ENCODE measurements around the gene COL24A1. TPM values are rescaled to one million over a fixed set of nuclear protein-coding genes. Genes with fewer than 3 reads are reported as not detected.

COL24A1 gene
- total RNA-seq, 1 experiment from 2014 or later, result 1.1 TPM

DNA sequence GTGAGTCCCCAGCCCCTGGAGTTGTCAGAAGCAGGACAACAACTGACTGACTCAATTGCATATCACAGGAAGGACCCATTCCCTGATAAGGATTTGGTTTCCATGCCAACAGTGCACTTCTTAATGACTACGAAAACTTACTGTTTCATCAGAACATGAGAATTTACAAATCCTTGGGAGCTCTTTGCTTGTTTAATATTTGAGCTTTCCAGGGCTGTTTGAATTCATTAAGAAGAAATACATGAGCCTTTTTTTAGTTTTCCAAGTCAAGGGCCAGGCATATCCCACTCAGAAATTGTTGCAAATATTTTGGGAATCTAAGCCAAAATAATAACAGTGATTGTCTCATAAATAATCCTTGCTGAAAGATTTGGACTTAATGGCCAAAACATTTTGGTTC lies 27.2 kb upstream of the COL24A1 start:
- Mint-ChIP-seq H3K27ac (no peak overlapping the region), H3K27me3 (ENCODE audit: low read depth) (no peaks in the 10 kb centered on the region), H3K4me1 (no peaks in the 10 kb centered on the region), H3K36me3 (peaks cover 2% of the 10 kb centered on the region; the same call in 1 of the 2 replicates), H3K9me3 (peaks cover 4% of the 10 kb centered on the region), H3K4me3 (no peak overlapping the region)
- ChIA-PET CTCF (no interaction called here), POLR2A (no interaction called here)
- TF ChIP-seq ESRRA (CRISPR knock-in tag; IDR thresholded peaks at IDR 0.05; ENCODE audit: borderline replicate concordance), result no peak
- TF ChIP-seq, protein P1, sequence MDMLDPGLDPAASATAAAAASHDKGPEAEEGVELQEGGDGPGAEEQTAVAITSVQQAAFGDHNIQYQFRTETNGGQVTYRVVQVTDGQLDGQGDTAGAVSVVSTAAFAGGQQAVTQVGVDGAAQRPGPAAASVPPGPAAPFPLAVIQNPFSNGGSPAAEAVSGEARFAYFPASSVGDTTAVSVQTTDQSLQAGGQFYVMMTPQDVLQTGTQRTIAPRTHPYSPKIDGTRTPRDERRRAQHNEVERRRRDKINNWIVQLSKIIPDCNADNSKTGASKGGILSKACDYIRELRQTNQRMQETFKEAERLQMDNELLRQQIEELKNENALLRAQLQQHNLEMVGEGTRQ (CRISPR knock-in tag; IDR thresholded peaks at IDR 0.05), result no peak
- TF ChIP-seq, protein P2, sequence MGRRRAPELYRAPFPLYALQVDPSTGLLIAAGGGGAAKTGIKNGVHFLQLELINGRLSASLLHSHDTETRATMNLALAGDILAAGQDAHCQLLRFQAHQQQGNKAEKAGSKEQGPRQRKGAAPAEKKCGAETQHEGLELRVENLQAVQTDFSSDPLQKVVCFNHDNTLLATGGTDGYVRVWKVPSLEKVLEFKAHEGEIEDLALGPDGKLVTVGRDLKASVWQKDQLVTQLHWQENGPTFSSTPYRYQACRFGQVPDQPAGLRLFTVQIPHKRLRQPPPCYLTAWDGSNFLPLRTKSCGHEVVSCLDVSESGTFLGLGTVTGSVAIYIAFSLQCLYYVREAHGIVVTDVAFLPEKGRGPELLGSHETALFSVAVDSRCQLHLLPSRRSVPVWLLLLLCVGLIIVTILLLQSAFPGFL (CRISPR knock-in tag; IDR thresholded peaks at IDR 0.05; ENCODE audit: borderline replicate concordance), result no peak
- TF ChIP-seq ZNF121 (CRISPR knock-in tag; IDR thresholded peaks at IDR 0.05), result no peak
- no peak for TF ChIP-seq FOXP1 (CRISPR knock-in tag; IDR thresholded peaks at IDR 0.05; ENCODE audit: borderline replicate concordance)
- TF ChIP-seq, protein P3, sequence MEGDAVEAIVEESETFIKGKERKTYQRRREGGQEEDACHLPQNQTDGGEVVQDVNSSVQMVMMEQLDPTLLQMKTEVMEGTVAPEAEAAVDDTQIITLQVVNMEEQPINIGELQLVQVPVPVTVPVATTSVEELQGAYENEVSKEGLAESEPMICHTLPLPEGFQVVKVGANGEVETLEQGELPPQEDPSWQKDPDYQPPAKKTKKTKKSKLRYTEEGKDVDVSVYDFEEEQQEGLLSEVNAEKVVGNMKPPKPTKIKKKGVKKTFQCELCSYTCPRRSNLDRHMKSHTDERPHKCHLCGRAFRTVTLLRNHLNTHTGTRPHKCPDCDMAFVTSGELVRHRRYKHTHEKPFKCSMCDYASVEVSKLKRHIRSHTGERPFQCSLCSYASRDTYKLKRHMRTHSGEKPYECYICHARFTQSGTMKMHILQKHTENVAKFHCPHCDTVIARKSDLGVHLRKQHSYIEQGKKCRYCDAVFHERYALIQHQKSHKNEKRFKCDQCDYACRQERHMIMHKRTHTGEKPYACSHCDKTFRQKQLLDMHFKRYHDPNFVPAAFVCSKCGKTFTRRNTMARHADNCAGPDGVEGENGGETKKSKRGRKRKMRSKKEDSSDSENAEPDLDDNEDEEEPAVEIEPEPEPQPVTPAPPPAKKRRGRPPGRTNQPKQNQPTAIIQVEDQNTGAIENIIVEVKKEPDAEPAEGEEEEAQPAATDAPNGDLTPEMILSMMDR (IDR thresholded peaks at IDR 0.05), result no peak
- TF ChIP-seq, protein P4, sequence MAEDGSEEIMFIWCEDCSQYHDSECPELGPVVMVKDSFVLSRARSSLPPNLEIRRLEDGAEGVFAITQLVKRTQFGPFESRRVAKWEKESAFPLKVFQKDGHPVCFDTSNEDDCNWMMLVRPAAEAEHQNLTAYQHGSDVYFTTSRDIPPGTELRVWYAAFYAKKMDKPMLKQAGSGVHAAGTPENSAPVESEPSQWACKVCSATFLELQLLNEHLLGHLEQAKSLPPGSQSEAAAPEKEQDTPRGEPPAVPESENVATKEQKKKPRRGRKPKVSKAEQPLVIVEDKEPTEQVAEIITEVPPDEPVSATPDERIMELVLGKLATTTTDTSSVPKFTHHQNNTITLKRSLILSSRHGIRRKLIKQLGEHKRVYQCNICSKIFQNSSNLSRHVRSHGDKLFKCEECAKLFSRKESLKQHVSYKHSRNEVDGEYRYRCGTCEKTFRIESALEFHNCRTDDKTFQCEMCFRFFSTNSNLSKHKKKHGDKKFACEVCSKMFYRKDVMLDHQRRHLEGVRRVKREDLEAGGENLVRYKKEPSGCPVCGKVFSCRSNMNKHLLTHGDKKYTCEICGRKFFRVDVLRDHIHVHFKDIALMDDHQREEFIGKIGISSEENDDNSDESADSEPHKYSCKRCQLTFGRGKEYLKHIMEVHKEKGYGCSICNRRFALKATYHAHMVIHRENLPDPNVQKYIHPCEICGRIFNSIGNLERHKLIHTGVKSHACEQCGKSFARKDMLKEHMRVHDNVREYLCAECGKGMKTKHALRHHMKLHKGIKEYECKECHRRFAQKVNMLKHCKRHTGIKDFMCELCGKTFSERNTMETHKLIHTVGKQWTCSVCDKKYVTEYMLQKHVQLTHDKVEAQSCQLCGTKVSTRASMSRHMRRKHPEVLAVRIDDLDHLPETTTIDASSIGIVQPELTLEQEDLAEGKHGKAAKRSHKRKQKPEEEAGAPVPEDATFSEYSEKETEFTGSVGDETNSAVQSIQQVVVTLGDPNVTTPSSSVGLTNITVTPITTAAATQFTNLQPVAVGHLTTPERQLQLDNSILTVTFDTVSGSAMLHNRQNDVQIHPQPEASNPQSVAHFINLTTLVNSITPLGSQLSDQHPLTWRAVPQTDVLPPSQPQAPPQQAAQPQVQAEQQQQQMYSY (CRISPR knock-in tag; IDR thresholded peaks at IDR 0.05), result no peak
- TF ChIP-seq ETV6 (CRISPR knock-in tag; IDR thresholded peaks at IDR 0.05), result no peak
- TF ChIP-seq, protein P5, sequence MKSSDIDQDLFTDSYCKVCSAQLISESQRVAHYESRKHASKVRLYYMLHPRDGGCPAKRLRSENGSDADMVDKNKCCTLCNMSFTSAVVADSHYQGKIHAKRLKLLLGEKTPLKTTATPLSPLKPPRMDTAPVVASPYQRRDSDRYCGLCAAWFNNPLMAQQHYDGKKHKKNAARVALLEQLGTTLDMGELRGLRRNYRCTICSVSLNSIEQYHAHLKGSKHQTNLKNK (CRISPR knock-in tag; IDR thresholded peaks at IDR 0.05), result no peak
- no peak for TF ChIP-seq CBFB (CRISPR knock-in tag; IDR thresholded peaks at IDR 0.05; ENCODE audit: low read depth)
- no peak for ATAC-seq
- DNase-seq (ENCODE audit: low spot score), result no peak

DNA sequence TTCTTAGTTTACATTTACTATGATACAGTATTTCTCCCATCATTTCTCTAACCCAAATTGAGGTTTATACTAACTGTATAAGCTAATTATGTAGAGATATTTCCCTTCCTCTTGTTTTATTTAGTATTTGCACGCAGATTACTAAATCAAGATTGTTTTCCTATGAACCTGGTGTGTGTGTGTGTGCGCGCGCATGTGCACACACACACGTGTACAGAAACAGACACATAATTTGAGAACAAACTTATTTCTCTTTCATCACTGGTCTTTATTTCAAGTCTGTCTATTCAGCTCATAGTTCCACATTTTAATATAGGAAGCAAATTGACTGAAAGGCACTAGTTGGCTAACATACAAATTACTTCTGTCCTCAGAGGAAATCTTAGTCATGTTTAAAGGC lies 19.7 kb upstream of the COL24A1 start:
- ChIA-PET CTCF (no interaction called here), POLR2A (no interaction called here)
- DNase-seq (ENCODE audit: low spot score) (no peak), ATAC-seq (no peak)
- Mint-ChIP-seq H3K4me3 (no peak overlapping the region), H3K27me3 (ENCODE audit: low read depth) (no peaks in the 10 kb centered on the region), H3K36me3 (no peaks in the 10 kb centered on the region), H3K9me3 (peaks cover 5% of the 10 kb centered on the region), H3K4me1 (no peaks in the 10 kb centered on the region), H3K27ac (no peak overlapping the region)
- TF ChIP-seq ZNF138 (CRISPR knock-in tag; conservative IDR thresholded peaks at IDR 0.05) (no peak), ZNF423 (CRISPR knock-in tag; IDR thresholded peaks at IDR 0.05) (no peak), NFE2L1 (CRISPR knock-in tag; IDR thresholded peaks at IDR 0.05) (no peak), IRF2 (CRISPR knock-in tag; IDR thresholded peaks at IDR 0.05; ENCODE audit: borderline replicate concordance, low read depth) (no peak), MXD4 (CRISPR knock-in tag; IDR thresholded peaks at IDR 0.05; ENCODE audit: borderline replicate concordance) (no peak)
- TF ChIP-seq, protein P1 (CRISPR knock-in tag; IDR thresholded peaks at IDR 0.05), result no peak
- TF ChIP-seq, protein P6, sequence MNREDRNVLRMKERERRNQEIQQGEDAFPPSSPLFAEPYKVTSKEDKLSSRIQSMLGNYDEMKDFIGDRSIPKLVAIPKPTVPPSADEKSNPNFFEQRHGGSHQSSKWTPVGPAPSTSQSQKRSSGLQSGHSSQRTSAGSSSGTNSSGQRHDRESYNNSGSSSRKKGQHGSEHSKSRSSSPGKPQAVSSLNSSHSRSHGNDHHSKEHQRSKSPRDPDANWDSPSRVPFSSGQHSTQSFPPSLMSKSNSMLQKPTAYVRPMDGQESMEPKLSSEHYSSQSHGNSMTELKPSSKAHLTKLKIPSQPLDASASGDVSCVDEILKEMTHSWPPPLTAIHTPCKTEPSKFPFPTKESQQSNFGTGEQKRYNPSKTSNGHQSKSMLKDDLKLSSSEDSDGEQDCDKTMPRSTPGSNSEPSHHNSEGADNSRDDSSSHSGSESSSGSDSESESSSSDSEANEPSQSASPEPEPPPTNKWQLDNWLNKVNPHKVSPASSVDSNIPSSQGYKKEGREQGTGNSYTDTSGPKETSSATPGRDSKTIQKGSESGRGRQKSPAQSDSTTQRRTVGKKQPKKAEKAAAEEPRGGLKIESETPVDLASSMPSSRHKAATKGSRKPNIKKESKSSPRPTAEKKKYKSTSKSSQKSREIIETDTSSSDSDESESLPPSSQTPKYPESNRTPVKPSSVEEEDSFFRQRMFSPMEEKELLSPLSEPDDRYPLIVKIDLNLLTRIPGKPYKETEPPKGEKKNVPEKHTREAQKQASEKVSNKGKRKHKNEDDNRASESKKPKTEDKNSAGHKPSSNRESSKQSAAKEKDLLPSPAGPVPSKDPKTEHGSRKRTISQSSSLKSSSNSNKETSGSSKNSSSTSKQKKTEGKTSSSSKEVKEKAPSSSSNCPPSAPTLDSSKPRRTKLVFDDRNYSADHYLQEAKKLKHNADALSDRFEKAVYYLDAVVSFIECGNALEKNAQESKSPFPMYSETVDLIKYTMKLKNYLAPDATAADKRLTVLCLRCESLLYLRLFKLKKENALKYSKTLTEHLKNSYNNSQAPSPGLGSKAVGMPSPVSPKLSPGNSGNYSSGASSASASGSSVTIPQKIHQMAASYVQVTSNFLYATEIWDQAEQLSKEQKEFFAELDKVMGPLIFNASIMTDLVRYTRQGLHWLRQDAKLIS (CRISPR knock-in tag; IDR thresholded peaks at IDR 0.05; ENCODE audit: borderline replicate concordance), result no peak
